Left lung (tissue), 10 donors: ENCODE measurements around the gene ZFPM1. TPM values are rescaled to one million over a fixed set of nuclear protein-coding genes. Genes with fewer than 3 reads are reported as not detected.
A peak's percentile ranks its signal among the peaks of the same experiment; 100 is the strongest.
"Not testable (repeated sequence)": the region's sequence is repeated elsewhere in the genome, so short reads cannot be mapped to it uniquely, and the experiment has no call there.

Source experiments
- ATAC-seq: fragments of 200-7000 bp; cut with Tn5 transposase; one replicate; pipeline ENCODE4 v1.9.1; 2020; ENCODE audit warnings: moderate library complexity
- DNase-seq, 4 donors: peaks; one replicate each; pipeline ENCODE4 v3.0.0-alpha.2; 2013 to 2020
- H3K27ac ChIP-seq, 2 donors: fragments of 200-600 bp; sonication (generic) in 1 of 2; one replicate each; pipeline versions ENCODE4 v1.5.0 to v1.8.0; 2020 to 2021
- H3K27me3 ChIP-seq, 2 donors: fragments of 200-600 bp; sonication (generic) in 1 of 2; one replicate each; pipeline versions ENCODE4 v1.5.0 to v1.8.0; 2020 to 2021
- H3K36me3 ChIP-seq, 2 donors: fragments of 200-600 bp; sonication (generic) in 1 of 2; one replicate each; pipeline versions ENCODE4 v1.5.0 to v1.8.0; 2020 to 2021
- H3K4me1 ChIP-seq, 2 donors: fragments of 200-600 bp; one replicate each; pipeline ENCODE4 v1.8.0; 2021
- H3K4me3 ChIP-seq, 2 donors: fragments of 200-600 bp; sonication (generic) in 1 of 2; one replicate each; pipeline versions ENCODE4 v1.5.0 to v1.8.0; 2020 to 2021; ENCODE audit warnings: mild to moderate bottlenecking in 1 of 2
- H3K9me3 ChIP-seq, 2 donors: fragments of 200-600 bp; sonication (generic) in 1 of 2; one replicate each; pipeline versions ENCODE4 v1.5.0 to v1.8.0; 2020 to 2021
- intact Hi-C, 2 donors: fragments of 100-400 bp; cut with DNase I; formaldehyde crosslinking; loops; one replicate each; pipeline versions ENCODE4 v1.11.2 to v1.14.2; 2022
- polyA plus RNA-seq, 6 donors: library from polyadenylated mRNA; unstranded; fragments of 120-200 nt; gene quantifications; one replicate each; pipeline ENCODE4 v1.2.1, GENCODE V29; 2013; ENCODE audit not compliant: insufficient read length in 6 of 6
- total RNA-seq, 2 donors: library from RNA; stranded (reverse); fragmentation: NEBNext Ultra II Directional; extraction: Animal tissue kit (Norgen Biotek cat#: 25700); gene quantifications; one replicate each; pipeline ENCODE4 v1.2.1, GENCODE V29; 2021
- TF ChIP-seq, protein P1 (sequence below), 2 donors: fragments of 200-600 bp; sonication (generic) in 1 of 2; IDR thresholded peaks; one replicate each; pipeline versions ENCODE4 v1.5.0 to v1.8.0; 2021; ENCODE audit warnings: antibody characterized with exemption in 2 of 2
- donor health status: DM: no; HTN: yes; CAD: no.
- donor health status: DM: no; HTN: no; CAD: no.

Gene ZFPM1
- total and polyA plus RNA-seq, 8 donors = 1.8 to 7.0 (median 3.6) TPM

DNA sequence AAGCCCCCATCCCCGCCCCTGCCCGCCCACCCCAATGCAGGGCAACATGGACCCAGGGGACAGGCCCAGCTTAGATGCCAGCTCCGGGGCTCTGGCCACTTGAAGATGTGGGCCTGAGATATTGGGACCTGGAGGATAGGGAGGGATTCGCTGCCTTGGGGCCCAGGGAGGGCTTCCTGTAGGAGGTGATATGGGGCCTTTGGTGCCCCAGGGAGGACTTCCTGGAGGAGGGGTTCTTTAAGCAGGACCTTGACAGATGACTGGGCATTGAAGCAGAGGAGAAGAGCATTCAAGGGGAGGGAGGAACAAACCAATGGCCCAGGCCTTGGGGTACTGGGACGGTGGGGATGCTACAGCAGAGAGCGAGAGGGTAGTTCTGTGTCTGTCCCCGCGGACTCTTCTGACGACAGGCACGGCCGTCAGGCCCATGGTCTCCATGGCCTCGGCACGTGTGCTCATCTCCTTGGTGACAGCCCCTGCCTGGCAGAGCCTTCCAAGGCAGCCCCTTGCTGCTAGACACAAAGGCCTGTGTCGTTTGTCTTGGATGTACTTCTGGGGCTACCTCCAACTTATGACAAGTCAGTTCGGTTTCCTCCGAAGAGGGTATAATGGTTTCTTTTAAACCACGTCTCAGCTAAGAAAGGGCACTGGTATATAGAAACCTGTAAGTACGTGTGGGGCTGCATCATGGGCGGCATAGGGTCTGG is 61.6 kb downstream of the ZFPM1 start:
- no peak overlapping the region for H3K4me3 ChIP-seq
- no peaks in the 10 kb centered on the region for H3K4me1 ChIP-seq

DNA sequence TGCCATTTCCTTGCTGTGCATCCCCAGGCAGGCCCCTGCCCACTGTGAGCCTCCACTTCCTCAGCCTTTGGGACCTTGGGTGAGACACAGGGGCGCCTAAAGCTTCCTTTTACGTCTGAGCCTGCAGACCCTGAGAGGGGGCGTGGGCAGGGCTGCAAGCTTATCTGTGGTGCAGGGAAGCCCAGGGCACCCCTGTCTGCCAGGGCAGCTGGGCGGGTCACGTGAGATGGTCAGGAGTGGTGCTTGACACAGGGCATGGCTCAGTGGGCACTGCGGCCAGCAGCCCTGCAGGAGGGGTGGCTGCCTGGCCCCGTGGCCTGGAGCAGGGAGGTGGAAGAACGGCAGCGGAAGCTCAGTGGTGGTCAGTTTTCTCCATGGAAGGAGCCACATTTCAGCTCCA is 62.3 kb downstream of the ZFPM1 start:
- Histone ChIP-seq H3K9me3 (no peaks in the 10 kb centered on the region), H3K4me1 (no peaks in the 10 kb centered on the region), H3K27me3 (no peaks in the 10 kb centered on the region), H3K27ac (no peak overlapping the region), H3K36me3 (no peaks in the 10 kb centered on the region), H3K4me3 (no peak overlapping the region)
- DNase-seq (no peak), ATAC-seq (no peak)
- intact Hi-C loops = no loop called here
- TF ChIP-seq, protein P1, sequence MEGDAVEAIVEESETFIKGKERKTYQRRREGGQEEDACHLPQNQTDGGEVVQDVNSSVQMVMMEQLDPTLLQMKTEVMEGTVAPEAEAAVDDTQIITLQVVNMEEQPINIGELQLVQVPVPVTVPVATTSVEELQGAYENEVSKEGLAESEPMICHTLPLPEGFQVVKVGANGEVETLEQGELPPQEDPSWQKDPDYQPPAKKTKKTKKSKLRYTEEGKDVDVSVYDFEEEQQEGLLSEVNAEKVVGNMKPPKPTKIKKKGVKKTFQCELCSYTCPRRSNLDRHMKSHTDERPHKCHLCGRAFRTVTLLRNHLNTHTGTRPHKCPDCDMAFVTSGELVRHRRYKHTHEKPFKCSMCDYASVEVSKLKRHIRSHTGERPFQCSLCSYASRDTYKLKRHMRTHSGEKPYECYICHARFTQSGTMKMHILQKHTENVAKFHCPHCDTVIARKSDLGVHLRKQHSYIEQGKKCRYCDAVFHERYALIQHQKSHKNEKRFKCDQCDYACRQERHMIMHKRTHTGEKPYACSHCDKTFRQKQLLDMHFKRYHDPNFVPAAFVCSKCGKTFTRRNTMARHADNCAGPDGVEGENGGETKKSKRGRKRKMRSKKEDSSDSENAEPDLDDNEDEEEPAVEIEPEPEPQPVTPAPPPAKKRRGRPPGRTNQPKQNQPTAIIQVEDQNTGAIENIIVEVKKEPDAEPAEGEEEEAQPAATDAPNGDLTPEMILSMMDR (IDR thresholded peaks at IDR 0.05) = no peak

More for the DNA sequence above, 61.6 kb downstream of the ZFPM1 start:
- no peaks in the 10 kb centered on the region for H3K27me3 ChIP-seq
- ATAC-seq = no peak
- DNase-seq = no peak
- H3K27ac ChIP-seq = no peak overlapping the region
- TF ChIP-seq, protein P1 (IDR thresholded peaks at IDR 0.05) = no peak
- H3K36me3 ChIP-seq = no peaks in the 10 kb centered on the region
- no peaks in the 10 kb centered on the region for H3K9me3 ChIP-seq
- intact Hi-C loops = no loop called here

DNA sequence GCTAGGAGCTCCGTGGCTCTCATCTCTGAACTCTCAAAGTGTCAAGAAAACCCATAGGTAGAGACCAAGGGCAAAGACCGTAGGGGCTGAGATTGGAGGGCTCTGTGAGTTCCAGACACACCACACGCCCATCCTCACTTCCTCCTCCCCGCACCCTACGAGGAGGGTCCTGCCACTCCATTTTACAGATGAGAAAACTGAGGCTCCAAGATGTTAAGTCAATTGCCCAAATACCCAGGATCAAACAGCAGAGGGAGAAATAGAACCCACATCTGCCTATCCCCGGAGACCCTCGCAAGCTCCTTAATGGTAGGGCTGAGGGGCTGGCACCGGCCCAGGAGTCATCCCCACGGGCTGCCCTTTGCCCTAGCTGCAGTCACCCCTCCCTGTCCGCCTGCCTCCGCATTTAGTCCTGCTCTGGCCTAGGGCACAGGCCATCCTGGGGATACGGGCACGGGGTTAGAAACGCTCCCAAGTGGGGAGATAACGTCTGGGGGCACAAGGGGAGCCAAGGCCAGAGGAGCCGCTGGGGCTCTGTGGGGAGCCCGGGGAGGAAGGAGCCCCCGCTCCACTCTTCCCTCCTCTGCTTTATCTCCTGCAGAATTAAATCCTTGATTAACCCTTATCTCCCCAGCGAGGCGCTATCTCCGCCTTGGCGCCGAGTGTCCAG is 63.0 kb downstream of the ZFPM1 start:
- Histone ChIP-seq H3K36me3 (no peaks in the 10 kb centered on the region), H3K9me3 (no peaks in the 10 kb centered on the region), H3K27me3 (no peaks in the 10 kb centered on the region), H3K4me1 (no peaks in the 10 kb centered on the region), H3K27ac (no peak overlapping the region), H3K4me3 (no peak overlapping the region)
- ATAC-seq = no peak
- DNase-seq = no peak
- intact Hi-C loops = no loop called here
- TF ChIP-seq, protein P1 (IDR thresholded peaks at IDR 0.05) = no peak

DNA sequence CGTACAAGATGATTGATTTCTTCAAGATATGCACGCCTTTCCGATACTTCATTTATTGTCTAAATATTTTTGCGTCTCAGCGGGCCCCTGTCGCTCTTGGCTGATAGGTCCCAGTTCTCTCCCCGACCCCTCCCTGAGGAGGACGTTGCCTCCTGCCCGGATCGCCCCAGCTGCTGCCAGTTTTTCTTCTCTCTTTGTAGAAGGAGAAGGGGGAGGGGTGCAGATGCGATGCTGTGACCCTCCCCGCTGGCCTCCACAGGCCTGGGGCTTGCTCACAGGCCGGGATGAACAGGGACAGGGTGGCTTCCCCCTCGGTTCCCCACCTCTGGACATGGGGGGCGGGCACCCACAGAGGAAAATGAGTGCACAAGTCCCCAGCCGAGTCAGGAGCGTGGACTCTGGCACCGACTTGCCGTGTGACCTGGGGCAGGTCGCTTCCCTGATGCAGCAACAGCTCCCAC is 63.6 kb downstream of the ZFPM1 start:
- peak in 1 of 4 donors; percentile 36 for DNase-seq
- no peak overlapping the region for H3K27ac ChIP-seq

DNA sequence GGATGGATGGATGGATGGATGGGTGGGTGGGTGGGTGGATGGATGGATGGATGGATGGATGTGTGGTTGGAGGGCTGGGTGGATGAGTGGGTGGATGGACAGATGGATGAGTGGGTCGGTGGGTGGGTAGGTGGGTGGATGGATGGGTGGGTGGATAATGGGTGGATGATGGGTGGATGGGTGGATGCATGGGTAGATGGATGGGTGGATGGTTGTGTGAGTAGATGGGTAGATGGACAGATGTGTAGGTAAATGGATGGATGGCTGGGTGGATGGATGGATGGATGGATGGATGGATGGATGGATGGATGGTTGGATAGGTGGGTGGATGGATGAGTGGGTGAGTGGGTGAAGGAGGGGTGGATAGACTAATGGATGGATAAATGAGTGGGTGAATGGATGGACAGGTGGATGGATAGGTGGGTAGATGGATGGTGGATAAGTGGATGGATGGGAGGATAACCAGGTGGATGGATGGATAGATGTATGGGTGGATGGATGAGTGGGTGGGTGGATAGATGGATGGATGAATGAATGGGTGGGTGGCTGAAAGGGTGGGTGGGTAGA is 64.2 kb downstream of the ZFPM1 start:
- ATAC-seq, DNase-seq, H3K27me3 ChIP-seq, intact Hi-C loops, H3K27ac ChIP-seq, H3K36me3 ChIP-seq, H3K4me3 ChIP-seq, H3K9me3 ChIP-seq, H3K4me1 ChIP-seq: not testable (repeated sequence)

More for the DNA sequence above, 63.6 kb downstream of the ZFPM1 start:
- Histone ChIP-seq H3K9me3 (no peaks in the 10 kb centered on the region), H3K27me3 (no peaks in the 10 kb centered on the region), H3K4me3 (no peak overlapping the region), H3K36me3 (no peaks in the 10 kb centered on the region), H3K4me1 (no peaks in the 10 kb centered on the region)
- TF ChIP-seq, protein P1 (IDR thresholded peaks at IDR 0.05) = no peak
- no peak for ATAC-seq
- intact Hi-C loops = no loop called here

DNA sequence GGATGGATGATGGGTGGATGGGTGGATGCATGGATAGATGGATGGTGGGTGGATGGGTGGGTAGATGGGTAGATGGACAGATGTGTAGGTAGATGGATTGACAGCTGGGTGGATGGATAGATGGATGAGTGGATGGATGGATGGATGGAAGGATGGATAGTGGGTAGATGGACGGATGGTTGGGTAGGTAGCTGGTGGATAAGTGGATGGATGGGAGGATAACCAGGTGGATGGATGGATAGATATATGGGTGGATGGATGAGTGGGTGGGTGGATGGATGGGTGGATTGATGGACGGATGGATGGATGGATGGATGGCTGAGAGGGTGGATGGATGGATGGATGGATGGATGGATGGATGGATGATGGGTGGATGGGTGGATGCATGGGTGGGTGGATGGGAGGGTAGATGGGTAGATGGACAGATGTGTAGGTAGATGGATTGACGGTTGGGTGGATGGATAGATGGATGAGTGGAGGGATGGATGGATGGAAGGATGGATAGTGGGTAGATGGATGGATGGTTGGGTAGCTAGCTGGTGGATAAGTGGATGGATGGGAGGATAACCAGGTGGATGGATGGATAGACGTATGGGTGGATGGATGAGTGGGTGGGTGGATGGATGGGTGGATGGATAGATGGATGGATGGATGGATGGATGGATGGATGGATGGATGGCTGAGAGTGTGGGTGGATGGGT is 65.5 kb downstream of the ZFPM1 start:
- ATAC-seq, H3K36me3 ChIP-seq, H3K4me1 ChIP-seq, H3K27ac ChIP-seq, H3K4me3 ChIP-seq, DNase-seq, H3K9me3 ChIP-seq, intact Hi-C loops: not testable (repeated sequence)
- peaks cover 3 to 18% of the 10 kb centered on the region in 2 donors for H3K27me3 ChIP-seq
